Tibial artery (tissue), 4 donors: ENCODE measurements around the gene TRMT5.

Experiments used
- DNase-seq, 2 donors: peaks; one replicate each; pipeline ENCODE4 v3.0.0-alpha.2; 2019
- H3K27ac ChIP-seq, 2 donors: fragments of 200-600 bp; sonication (generic) in 1 of 2; 1 replicate in 1 of 2; 2 replicates in 1 of 2; pipeline ENCODE4 v1.5.1; 2018 to 2019; ENCODE audit warnings: mild to moderate bottlenecking in 1 of 2
- H3K27me3 ChIP-seq, 2 donors: fragments of 200-600 bp; sonication (generic) in 1 of 2; one replicate each; pipeline versions ENCODE4 v1.5.1 to v1.6.0; 2016 to 2019
- H3K36me3 ChIP-seq, 3 donors: fragments of 200-600 bp; sonication (generic) in 2 of 3; one replicate each; pipeline ENCODE4 v1.5.1; 2016 to 2019; ENCODE audit warnings: mild to moderate bottlenecking in 2 of 3
- H3K4me1 ChIP-seq, 4 donors: fragments of 200-600 bp; sonication (generic) in 2 of 4; 1 replicate in 3 of 4; 2 replicates in 1 of 4; pipeline ENCODE4 v1.5.1; 2016 to 2019
- H3K4me3 ChIP-seq, 2 donors: fragments of 200-600 bp; sonication (generic) in 1 of 2; 1 replicate in 1 of 2; 2 replicates in 1 of 2; pipeline ENCODE4 v1.5.1; 2018 to 2019; ENCODE audit warnings: mild to moderate bottlenecking in 2 of 2
- H3K9me3 ChIP-seq, 3 donors: fragments of 200-600 bp; sonication (generic) in 1 of 3; one replicate each; pipeline ENCODE4 v1.5.1; 2016 to 2019
- CTCF ChIP-seq, 2 experiments: fragments of 200-600 bp in 1 of 2; fragments of 450-650 bp in 1 of 2; IDR thresholded peaks; one replicate each; pipeline ENCODE4 v1.5.1; 2017 to 2019; ENCODE audit warnings: antibody characterized with exemption in 2 of 2, mild to moderate bottlenecking in 1 of 2, moderate library complexity in 1 of 2
- intact Hi-C: fragments of 100-400 bp; cut with DNase I; formaldehyde crosslinking; loops from one replicate; pipeline ENCODE4 v1.15.0; 2023; ENCODE audit warnings: low total_unique reads

Gene TRMT5

GRCh38 chr14:60980811-60981632, at the start of gene TRMT5, which contains the start of gene SLC38A6:
Gene TRMT5 (minus strand): TSS chr14:60981079. CDS start chr14:60980973, 106 bp downstream.
Gene SLC38A6 (plus strand): TSS chr14:60981245. CDS start chr14:60981278, 33 bp downstream.
- H3K4me1 ChIP-seq = peaks cover 0 to 42% (median 15%) of the 10 kb centered on the region in 4 donors
- H3K4me3 ChIP-seq = peak within 1 kb of the TSS; percentile 69 to 72
- H3K27ac ChIP-seq = peak within 1 kb of the TSS; percentile 81 to 82
- H3K9me3 ChIP-seq = no peaks in the 10 kb centered on the region
- DNase-seq = peak; percentile 94 to 96
- intact Hi-C loops = no loop called here
- no peaks in the 10 kb centered on the region for H3K27me3 ChIP-seq
- H3K36me3 ChIP-seq = peaks cover 4 to 5% (median 5%) of the 10 kb centered on the region in 3 donors
- TF ChIP-seq CTCF (IDR thresholded peaks at IDR 0.05) = no peak

- no peak for DNase-seq
- intact Hi-C loops = loop anchor here (2.0 to 10.0 kb wide), 2 partner anchors 228 to 402 kb away; no protein-coding TSS in a partner anchor
- peaks cover 0 to 8% (median 0%) of the 10 kb centered on the region in 4 donors for H3K4me1 ChIP-seq
Observed at GRCh38 chr14:61026526-61026925, 45.6 kb upstream of the TRMT5 start.

GRCh38 chr14:61025251-61026223, 44.7 kb upstream of the TRMT5 start:
- peaks cover 0 to 8% (median 0%) of the 10 kb centered on the region in 4 donors for H3K4me1 ChIP-seq
- H3K36me3 ChIP-seq = no peaks in the 10 kb centered on the region
- intact Hi-C loops = loop anchor here (2.0 to 10.0 kb wide), 2 partner anchors 229 to 401 kb away; no protein-coding TSS in a partner anchor
- peak; percentile 61 to 75 for DNase-seq
- no peaks in the 10 kb centered on the region for H3K9me3 ChIP-seq
- H3K27me3 ChIP-seq = no peaks in the 10 kb centered on the region
- TF ChIP-seq CTCF (IDR thresholded peaks at IDR 0.05) = peak; percentile 82 to 88
- peak overlapping the region in 1 of 2 donors; percentile 32 for H3K27ac ChIP-seq
- no peak overlapping the region for H3K4me3 ChIP-seq

More at GRCh38 chr14:61026526-61026925, 45.6 kb upstream of the TRMT5 start:
- no peak for TF ChIP-seq CTCF (IDR thresholded peaks at IDR 0.05)
- no peak overlapping the region for H3K4me3 ChIP-seq
- no peaks in the 10 kb centered on the region for H3K27me3 ChIP-seq
- H3K36me3 ChIP-seq = no peaks in the 10 kb centered on the region
- no peak overlapping the region for H3K27ac ChIP-seq
- H3K9me3 ChIP-seq = no peaks in the 10 kb centered on the region

- DNase-seq = no peak
- Histone ChIP-seq H3K36me3 (no peaks in the 10 kb centered on the region), H3K9me3 (peaks cover 0 to 5% (median 4%) of the 10 kb centered on the region in 3 donors), H3K27ac (no peak overlapping the region), H3K4me1 (no peaks in the 10 kb centered on the region), H3K4me3 (no peak overlapping the region), H3K27me3 (no peaks in the 10 kb centered on the region)
- intact Hi-C loops = no loop called here
- TF ChIP-seq CTCF (IDR thresholded peaks at IDR 0.05) = no peak
Observed at GRCh38 chr14:61019537-61019936, 38.7 kb upstream of the TRMT5 start.

- no peak for DNase-seq
- H3K27me3 ChIP-seq = no peaks in the 10 kb centered on the region
- no peak overlapping the region for H3K4me3 ChIP-seq
- H3K9me3 ChIP-seq = no peaks in the 10 kb centered on the region
- intact Hi-C loops = no loop called here
- H3K36me3 ChIP-seq = peaks cover 1 to 9% (median 3%) of the 10 kb centered on the region in 3 donors
- H3K27ac ChIP-seq = no peak overlapping the region
- no peak for TF ChIP-seq CTCF (IDR thresholded peaks at IDR 0.05)
- H3K4me1 ChIP-seq = no peaks in the 10 kb centered on the region
Observed at GRCh38 chr14:61003571-61003970, 22.7 kb upstream of the TRMT5 start.
